ENCODE results near the gene NPPA. TPM values are rescaled to one million over a fixed set of nuclear protein-coding genes. Genes with fewer than 3 reads are reported as not detected.

The NPPA gene
- total and polyA plus RNA-seq, 9 of the 15 experiments (the other 6 are each of a cell fraction or from before 2014, with no cell fraction given): not detected

DNA sequence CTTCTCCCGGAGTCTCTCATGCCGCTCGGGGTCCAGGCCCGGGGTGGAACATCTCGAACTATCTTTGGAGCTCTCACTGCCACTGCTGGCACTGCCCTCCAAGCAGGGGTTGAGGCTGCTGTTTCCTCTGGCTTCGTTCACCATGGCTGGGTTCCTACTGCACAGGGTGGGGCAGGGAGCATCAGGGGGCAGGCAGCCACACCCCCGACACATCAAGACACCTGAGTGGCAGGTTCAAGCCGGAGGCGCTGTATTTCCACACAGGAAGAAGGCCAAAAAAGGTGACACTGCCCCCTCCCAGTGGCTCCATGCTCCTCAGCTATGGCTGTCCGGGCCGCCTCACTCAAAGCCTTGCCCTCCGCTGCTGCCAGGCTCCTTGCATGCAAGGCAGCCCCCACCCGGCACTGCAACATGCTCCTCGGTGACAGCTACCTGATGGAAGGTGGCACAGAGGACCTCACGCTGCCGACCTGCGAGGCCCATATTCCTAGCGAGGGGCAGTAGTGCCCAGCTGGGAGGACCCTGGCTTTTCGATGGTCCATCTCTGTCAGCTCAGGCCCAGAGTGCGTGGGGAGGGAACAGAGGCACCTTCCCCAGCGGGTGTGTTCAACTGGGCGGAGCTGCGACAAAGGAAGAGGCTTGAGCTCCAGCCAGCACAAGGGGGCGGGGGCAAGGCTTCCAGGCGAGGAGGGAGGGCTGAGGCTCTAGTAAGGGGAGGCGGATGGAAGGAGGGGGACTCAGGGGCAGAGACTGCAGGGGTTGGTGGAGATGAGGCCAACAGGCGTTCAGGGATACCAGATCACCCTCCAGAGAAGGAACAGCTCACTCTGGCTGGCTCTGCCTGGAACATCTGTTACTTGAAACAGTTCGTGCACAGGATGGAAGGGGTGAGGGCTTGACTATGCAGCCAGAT lies 44.4 kb downstream of the NPPA start (continued):
- peak; percentile 65; the same call in 1 of the 2 replicates for TF ChIP-seq CREM (IDR thresholded peaks at IDR 0.05; ENCODE audit: low read depth)
- TF ChIP-seq POLR2AphosphoS2 (IDR thresholded peaks at IDR 0.05; ENCODE audit: low read length): peak; percentile 98
- TF ChIP-seq SIX5 (IDR thresholded peaks at IDR 0.05; ENCODE audit: borderline replicate concordance in 1 of 2, insufficient read depth in 1 of 2, low read depth in 1 of 2, low read length in 2 of 2): no peak
- TF ChIP-seq AFF1 (IDR thresholded peaks at IDR 0.05; ENCODE audit: low read depth in 1 of 2, partially characterized antibody in 2 of 2): no peak
- TF ChIP-seq, protein P1, sequence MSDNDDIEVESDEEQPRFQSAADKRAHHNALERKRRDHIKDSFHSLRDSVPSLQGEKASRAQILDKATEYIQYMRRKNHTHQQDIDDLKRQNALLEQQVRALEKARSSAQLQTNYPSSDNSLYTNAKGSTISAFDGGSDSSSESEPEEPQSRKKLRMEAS (CRISPR knock-in tag; IDR thresholded peaks at IDR 0.05): peak; percentile 81
- TF ChIP-seq SFPQ (IDR thresholded peaks at IDR 0.05; ENCODE audit: low read depth, low read length): no peak
- TF ChIP-seq NR1H2 (CRISPR knock-in tag; IDR thresholded peaks at IDR 0.05): no peak; the same call in 1 of the 2 replicates
- TF ChIP-seq MECOM (CRISPR knock-in tag; IDR thresholded peaks at IDR 0.05): no peak
- TF ChIP-seq HBP1 (CRISPR knock-in tag; IDR thresholded peaks at IDR 0.05): no peak
- no peak for TF ChIP-seq HDAC6 (IDR thresholded peaks at IDR 0.05; ENCODE audit: low read depth, low read length)
- TF ChIP-seq NCOR1 (IDR thresholded peaks at IDR 0.05): no peak
- peak; percentile 73; the same call in 1 of the 2 replicates for TF ChIP-seq ZBED1 (IDR thresholded peaks at IDR 0.05)
- no peak for TF ChIP-seq ZNF384 (IDR thresholded peaks at IDR 0.05; ENCODE audit: low read depth, low read length)
- no peak for TF ChIP-seq TCF7L2 (IDR thresholded peaks at IDR 0.05; ENCODE audit: low read depth, low read length)
- no peak for TF ChIP-seq MBD1 (CRISPR knock-in tag; IDR thresholded peaks at IDR 0.05)
- TF ChIP-seq MAZ (CRISPR knock-in tag; conservative IDR thresholded peaks at IDR 0.05 in 1 of 2, IDR thresholded peaks at IDR 0.05 in 1 of 2): peak; percentile 92 to 93
- no peak for TF ChIP-seq SRSF7 (optimal IDR thresholded peaks at IDR 0.05; ENCODE audit: low read depth, low read length)
- TF ChIP-seq LARP7 (IDR thresholded peaks at IDR 0.05): no peak

All from K562 (cell line).